Cardiac muscle cell (in vitro differentiated cells and primary cell): ENCODE data around the gene HOTAIR. TPM values are rescaled to one million over a fixed set of nuclear protein-coding genes. Genes with fewer than 3 reads are reported as not detected.

Experiments used
- DNase-seq, 2 donors: peaks; one replicate each; pipeline versions ENCODE4 v3.0.0 to v3.0.0-alpha.2; 2010 to 2017; ENCODE audit warnings: low read depth in 1 of 2, low spot score in 1 of 2
- H3K27ac ChIP-seq: fragments of 200-600 bp; sonication (generic); 2 replicates; pipeline ENCODE4 v1.5.1; 2016
- H3K27me3 ChIP-seq: fragments of 200-600 bp; sonication (generic); 2 replicates; pipeline ENCODE4 v1.6.0; 2016; ENCODE audit warnings: control low read depth
- H3K36me3 ChIP-seq: fragments of 200-600 bp; sonication (generic); 2 replicates; pipeline ENCODE4 v1.5.1; 2016; ENCODE audit warnings: control low read depth
- H3K4me1 ChIP-seq: fragments of 200-600 bp; sonication (generic); 2 replicates; pipeline ENCODE4 v1.8.1; 2017; ENCODE audit warnings: low read depth, mild to moderate bottlenecking, mixed run types
- H3K4me3 ChIP-seq: fragments of 200-600 bp; sonication (generic); 2 replicates; pipeline ENCODE4 v1.5.1; 2016; ENCODE audit warnings: mild to moderate bottlenecking
- H3K9me3 ChIP-seq: fragments of 200-600 bp; sonication (generic); 2 replicates; pipeline ENCODE4 v1.5.1; 2017; ENCODE audit warnings: low read depth, mild to moderate bottlenecking, control low read depth
- CTCF ChIP-seq: IDR thresholded peaks from 2 replicates; pipeline ENCODE4 v1.5.1; 2012; ENCODE audit warnings: low read depth, mild to moderate bottlenecking, low read length
- polyA plus RNA-seq: library from polyadenylated mRNA; unstranded; fragments of >200 nt; fragmentation: Nextera tagmentation; extraction: Ambion mirVana; gene quantifications from 2 replicates; pipeline ENCODE4 v1.2.1, GENCODE V29; 2016
- total RNA-seq: library from RNA; depleted of rRNA; stranded (reverse); fragments of >200 nt; gene quantifications from 2 replicates; pipeline ENCODE4 v1.2.3, GENCODE V29; 2016

Gene HOTAIR
- total RNA-seq (not detected in 2 replicates), polyA plus RNA-seq (not detected in 2 replicates)

GRCh38 chr12:53974084-53975063 lies at the start of gene HOTAIR:
HOTAIR (minus strand) TSS chr12:53974954.
- TF ChIP-seq CTCF = no peak
- H3K4me3 ChIP-seq = no peak within 1 kb of the TSS
- peaks cover 4% of the 10 kb centered on the region for H3K4me1 ChIP-seq
- DNase-seq = no peak
- H3K9me3 ChIP-seq = no peaks in the 10 kb centered on the region
- peaks cover 100% of the 10 kb centered on the region for H3K27me3 ChIP-seq
- no peaks in the 10 kb centered on the region for H3K36me3 ChIP-seq
- no peak within 1 kb of the TSS for H3K27ac ChIP-seq

GRCh38 chr12:54024127-54024526 lies 49.4 kb upstream of the HOTAIR start:
- no peak for TF ChIP-seq CTCF
- Histone ChIP-seq H3K9me3 (no peaks in the 10 kb centered on the region), H3K36me3 (no peaks in the 10 kb centered on the region), H3K4me1 (peaks cover 15% of the 10 kb centered on the region), H3K4me3 (no peak overlapping the region), H3K27me3 (peaks cover 100% of the 10 kb centered on the region), H3K27ac (no peak overlapping the region)
- DNase-seq = no peak

GRCh38 chr12:54022960-54023884 lies 48.5 kb upstream of the HOTAIR start:
- Histone ChIP-seq H3K36me3 (no peaks in the 10 kb centered on the region), H3K27me3 (peaks cover 100% of the 10 kb centered on the region), H3K9me3 (no peaks in the 10 kb centered on the region), H3K27ac (no peak overlapping the region), H3K4me1 (peaks cover 19% of the 10 kb centered on the region), H3K4me3 (no peak overlapping the region)
- TF ChIP-seq CTCF = no peak
- no peak for DNase-seq

GRCh38 chr12:54021432-54022013 lies 46.8 kb upstream of the HOTAIR start:
- no peak overlapping the region for H3K27ac ChIP-seq
- H3K9me3 ChIP-seq = no peaks in the 10 kb centered on the region
- peaks cover 19% of the 10 kb centered on the region for H3K4me1 ChIP-seq
- TF ChIP-seq CTCF = peak; percentile 12
- no peaks in the 10 kb centered on the region for H3K36me3 ChIP-seq
- no peak for DNase-seq
- peaks cover 100% of the 10 kb centered on the region for H3K27me3 ChIP-seq
- H3K4me3 ChIP-seq = no peak overlapping the region

GRCh38 chr12:54020591-54021405 lies 46.0 kb upstream of the HOTAIR start:
- no peak overlapping the region for H3K4me3 ChIP-seq
- no peak overlapping the region for H3K27ac ChIP-seq
- no peaks in the 10 kb centered on the region for H3K36me3 ChIP-seq
- H3K9me3 ChIP-seq = no peaks in the 10 kb centered on the region
- DNase-seq = no peak
- peaks cover 100% of the 10 kb centered on the region for H3K27me3 ChIP-seq
- H3K4me1 ChIP-seq = peaks cover 19% of the 10 kb centered on the region
- TF ChIP-seq CTCF = no peak
